ENCODE data around the gene CIB2. TPM values are rescaled to one million over a fixed set of nuclear protein-coding genes. Genes with fewer than 3 reads are reported as not detected.
"Not testable (repeated sequence)": the region's sequence is repeated elsewhere in the genome, so short reads cannot be mapped to it uniquely, and the experiment has no call there.

Gene CIB2
- total and polyA plus RNA-seq, 10 donors: 1.0 to 5.0 (median 3.1) TPM

- intact Hi-C loops (cut with DNase I; ENCODE audit: low total_unique reads): no loop called here
- Histone ChIP-seq H3K36me3 (peaks cover 0 to 60% (median 32%) of the 10 kb centered on the region in 6 donors), H3K4me1 (peaks cover 5 to 65% (median 26%) of the 10 kb centered on the region in 6 donors), H3K4me3 (no peak overlapping the region), H3K27me3 (replicated peaks in 1 of 7) (no peaks in the 10 kb centered on the region), H3K27ac (peak overlapping the region in 5 of 8 donors; percentile 35 to 57 (median 51)), H3K9me3 (no peaks in the 10 kb centered on the region)
- WGBS, 5 donors: 77 to 88% (median 83%) methylated on average over 4 of the region's 4 CpGs
- TF ChIP-seq CTCF (IDR thresholded peaks at IDR 0.05 in 8 of 11, conservative IDR thresholded peaks at IDR 0.05 in 3 of 11): no peak
- no peak for TF ChIP-seq POLR2AphosphoS5 (IDR thresholded peaks at IDR 0.05)
- no peak for TF ChIP-seq POLR2A (IDR thresholded peaks at IDR 0.05)
- DNase-seq: no peak
Measured at GRCh38 chr15:78155355-78155939, 24.2 kb upstream of the CIB2 start.

GRCh38 chr15:78154955-78155354 lies 23.7 kb upstream of the CIB2 start:
- Histone ChIP-seq H3K27ac (peak overlapping the region in 4 of 8 donors; percentile 35 to 57 (median 46)), H3K36me3 (peaks cover 0 to 55% (median 27%) of the 10 kb centered on the region in 6 donors), H3K9me3 (no peaks in the 10 kb centered on the region), H3K27me3 (replicated peaks in 1 of 7) (no peaks in the 10 kb centered on the region), H3K4me1 (peaks cover 10 to 70% (median 31%) of the 10 kb centered on the region in 6 donors), H3K4me3 (no peak overlapping the region)
- no peak for TF ChIP-seq POLR2AphosphoS5 (IDR thresholded peaks at IDR 0.05)
- no peak for TF ChIP-seq CTCF (IDR thresholded peaks at IDR 0.05 in 8 of 11, conservative IDR thresholded peaks at IDR 0.05 in 3 of 11)
- no peak for TF ChIP-seq POLR2A (IDR thresholded peaks at IDR 0.05)
- 82 to 95% (median 87%) methylated on average over 3 of the region's 3 CpGs for WGBS, 5 donors
- DNase-seq: no peak
- intact Hi-C loops (cut with DNase I; ENCODE audit: low total_unique reads): no loop called here

- 88 to 93% (median 89%) methylated on average over 7 to 8 of the region's 8 CpGs for WGBS, 5 donors
- Histone ChIP-seq H3K36me3 (peaks cover 0 to 16% (median 0%) of the 10 kb centered on the region in 6 donors), H3K4me3 (peak overlapping the region in 1 of 8 donors; percentile 96), H3K4me1 (peaks cover 15 to 79% (median 36%) of the 10 kb centered on the region in 6 donors)
- DNase-seq; H3K9me3 ChIP-seq; H3K27me3 ChIP-seq (replicated peaks in 1 of 7); H3K27ac ChIP-seq; intact Hi-C loops (cut with DNase I; ENCODE audit: low total_unique reads): not testable (repeated sequence)
Measured at GRCh38 chr15:78151075-78151474, 19.8 kb upstream of the CIB2 start.

GRCh38 chr15:78149805-78150751 lies 18.8 kb upstream of the CIB2 start:
- peak overlapping the region; percentile 49 to 96 (median 80) for H3K4me3 ChIP-seq
- peak overlapping the region; percentile 48 to 94 (median 88) for H3K27ac ChIP-seq
- TF ChIP-seq POLR2A (IDR thresholded peaks at IDR 0.05): no peak
- no peak for TF ChIP-seq CTCF (IDR thresholded peaks at IDR 0.05 in 8 of 11, conservative IDR thresholded peaks at IDR 0.05 in 3 of 11)
- TF ChIP-seq POLR2AphosphoS5 (IDR thresholded peaks at IDR 0.05): no peak
- 11 to 25% (median 13%) methylated on average over 10 to 20 of the region's 20 CpGs for WGBS, 5 donors
- no peaks in the 10 kb centered on the region for H3K9me3 ChIP-seq
- H3K4me1 ChIP-seq: peaks cover 15 to 69% (median 30%) of the 10 kb centered on the region in 6 donors
- no peak for DNase-seq
- peaks cover 0 to 6% (median 0%) of the 10 kb centered on the region in 6 donors for H3K36me3 ChIP-seq
- H3K27me3 ChIP-seq (replicated peaks in 1 of 7): no peaks in the 10 kb centered on the region
- intact Hi-C loops (cut with DNase I; ENCODE audit: low total_unique reads): no loop called here
